Neural crest cell (in vitro differentiated cells): Measurements from ENCODE around the gene SLCO6A1. TPM values are rescaled to one million over a fixed set of nuclear protein-coding genes. Genes with fewer than 3 reads are reported as not detected.

Source experiments
- DNase-seq: peaks from one replicate; pipeline ENCODE4 v3.0.0; 2021; ENCODE audit warnings: low read depth, mixed read lengths, low spot score
- H3K27ac Mint-ChIP-seq: one replicate; pipeline ENCODE4 v1.8.0; 2021; ENCODE audit warnings: mild to moderate bottlenecking, mixed read lengths; ENCODE audit not compliant: unreplicated experiment
- H3K27me3 Mint-ChIP-seq: 2 replicates; pipeline ENCODE4 v1.8.0; 2021; ENCODE audit warnings: low read depth, mild to moderate bottlenecking, mixed read lengths
- H3K36me3 Mint-ChIP-seq: 2 replicates; pipeline ENCODE4 v1.8.0; 2021; ENCODE audit warnings: low read depth, mild to moderate bottlenecking, mixed read lengths
- H3K4me1 Mint-ChIP-seq: 2 replicates; pipeline ENCODE4 v1.8.0; 2021; ENCODE audit warnings: mixed read lengths
- H3K4me3 Mint-ChIP-seq: one replicate; pipeline ENCODE4 v1.8.0; 2021; ENCODE audit warnings: mild to moderate bottlenecking, mixed read lengths
- H3K9me3 Mint-ChIP-seq: 2 replicates; pipeline ENCODE4 v1.8.0; 2021; ENCODE audit warnings: mixed read lengths
- CTCF ChIP-seq: fragments of 200-600 bp; sonication (generic); conservative IDR thresholded peaks from 2 replicates; pipeline ENCODE4 v1.5.0; 2021; ENCODE audit warnings: antibody characterized with exemption, mild to moderate bottlenecking
- long read RNA-seq: library from polyadenylated mRNA; unstranded; transcript quantifications from one replicate; pipeline ENCODE4 v2.0.0, GENCODE V29; 2020
- total RNA-seq: library from RNA; stranded (reverse); gene quantifications from 2 replicates; pipeline ENCODE4 v1.2.1, GENCODE V29; 2021

Gene SLCO6A1, protein sequence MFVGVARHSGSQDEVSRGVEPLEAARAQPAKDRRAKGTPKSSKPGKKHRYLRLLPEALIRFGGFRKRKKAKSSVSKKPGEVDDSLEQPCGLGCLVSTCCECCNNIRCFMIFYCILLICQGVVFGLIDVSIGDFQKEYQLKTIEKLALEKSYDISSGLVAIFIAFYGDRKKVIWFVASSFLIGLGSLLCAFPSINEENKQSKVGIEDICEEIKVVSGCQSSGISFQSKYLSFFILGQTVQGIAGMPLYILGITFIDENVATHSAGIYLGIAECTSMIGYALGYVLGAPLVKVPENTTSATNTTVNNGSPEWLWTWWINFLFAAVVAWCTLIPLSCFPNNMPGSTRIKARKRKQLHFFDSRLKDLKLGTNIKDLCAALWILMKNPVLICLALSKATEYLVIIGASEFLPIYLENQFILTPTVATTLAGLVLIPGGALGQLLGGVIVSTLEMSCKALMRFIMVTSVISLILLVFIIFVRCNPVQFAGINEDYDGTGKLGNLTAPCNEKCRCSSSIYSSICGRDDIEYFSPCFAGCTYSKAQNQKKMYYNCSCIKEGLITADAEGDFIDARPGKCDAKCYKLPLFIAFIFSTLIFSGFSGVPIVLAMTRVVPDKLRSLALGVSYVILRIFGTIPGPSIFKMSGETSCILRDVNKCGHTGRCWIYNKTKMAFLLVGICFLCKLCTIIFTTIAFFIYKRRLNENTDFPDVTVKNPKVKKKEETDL
- total RNA-seq, result 3.9 and 4.4 TPM in 2 replicates
- long read RNA-seq, partial matches to known transcripts, result 2 of 9 reads
- long read RNA-seq, other reads (novel, unspliced or antisense), result 7 of 9 reads

DNA sequence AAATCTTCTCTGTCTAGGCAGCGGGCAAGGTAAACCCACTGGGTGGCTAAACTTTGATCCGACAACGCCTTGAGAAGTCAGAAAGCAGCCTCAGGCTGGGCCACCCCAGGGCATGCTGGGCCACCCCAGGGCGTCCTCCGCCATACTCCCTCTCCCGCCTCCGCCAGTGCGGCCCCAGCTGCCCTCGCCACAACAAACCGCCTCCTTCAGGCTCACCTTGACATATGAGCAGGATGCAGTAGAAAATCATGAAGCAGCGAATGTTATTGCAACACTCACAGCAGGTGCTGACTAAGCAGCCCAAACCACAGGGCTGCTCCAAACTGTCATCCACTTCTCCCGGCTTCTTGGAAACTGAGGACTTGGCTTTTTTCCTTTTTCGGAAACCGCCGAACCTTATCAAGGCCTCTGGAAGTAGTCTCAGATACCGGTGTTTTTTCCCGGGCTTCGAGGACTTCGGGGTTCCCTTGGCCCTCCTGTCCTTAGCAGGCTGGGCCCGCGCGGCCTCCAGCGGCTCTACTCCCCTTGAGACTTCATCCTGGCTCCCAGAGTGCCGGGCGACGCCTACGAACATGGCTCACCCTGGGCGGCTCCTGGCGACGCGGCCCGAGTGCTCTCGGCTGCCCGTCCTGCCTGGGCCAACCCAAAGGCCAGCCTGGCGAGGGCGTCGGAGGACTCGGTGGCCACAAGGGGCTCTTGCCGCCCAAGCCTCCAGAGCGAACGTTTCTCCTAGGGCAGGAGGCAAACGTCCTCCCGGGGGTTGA is at the start of gene SLCO6A1:
TSS of gene SLCO6A1 (minus strand) at position 731 of the 764 bp plus-strand sequence. CDS start at position 574, 157 bp downstream.
- no peak for TF ChIP-seq CTCF
- Mint-ChIP-seq H3K36me3 (peaks cover 4% of the 10 kb centered on the region), H3K4me3 (no peak within 1 kb of the TSS), H3K27ac (no peak within 1 kb of the TSS), H3K27me3 (no peaks in the 10 kb centered on the region), H3K9me3 (peaks cover 2% of the 10 kb centered on the region), H3K4me1 (peaks cover 5% of the 10 kb centered on the region)
- DNase-seq, result no peak

DNA sequence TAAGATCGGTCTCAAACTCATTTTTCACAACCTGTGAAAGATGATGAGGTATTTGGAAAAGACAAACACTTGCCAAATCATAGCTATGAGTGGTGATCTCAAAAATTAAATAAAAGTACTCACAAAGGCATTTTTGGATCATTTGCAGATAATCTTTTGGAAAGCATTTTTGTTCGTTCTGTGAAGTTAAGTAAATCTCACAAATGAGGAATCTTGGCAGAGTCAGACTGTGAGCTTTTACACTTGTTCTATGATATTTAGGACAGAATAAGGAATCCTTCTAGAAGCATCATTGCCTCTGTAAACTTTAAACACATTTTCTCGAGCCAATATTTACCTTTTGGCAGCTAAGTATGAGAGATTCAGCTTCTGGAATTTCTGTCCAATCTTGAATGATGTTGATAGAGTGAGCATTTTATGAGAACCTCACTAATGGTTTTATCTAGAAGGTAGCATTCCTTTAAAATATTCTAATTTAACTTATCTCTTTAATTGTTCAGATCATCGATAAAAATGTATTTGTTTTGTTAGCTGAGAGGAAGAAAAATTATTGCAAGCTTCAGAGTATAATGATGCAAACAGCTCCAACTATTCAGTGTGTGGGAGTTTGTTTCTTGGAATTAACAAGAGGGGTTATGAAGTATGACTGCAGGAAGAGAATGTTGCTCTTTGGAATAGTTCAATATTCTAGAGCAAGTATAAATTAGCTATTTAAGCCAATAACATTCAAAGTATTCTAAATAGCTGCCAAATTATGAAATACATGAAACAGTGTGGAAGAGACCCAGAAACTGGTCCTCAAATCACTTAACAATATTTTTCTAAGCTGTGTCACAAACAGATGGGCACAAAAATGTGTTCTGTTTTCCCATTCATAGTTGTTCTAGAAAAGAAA is 48.6 kb upstream of the SLCO6A1 start:
- peaks cover under 1% of the 10 kb centered on the region for H3K36me3 Mint-ChIP-seq

DNA sequence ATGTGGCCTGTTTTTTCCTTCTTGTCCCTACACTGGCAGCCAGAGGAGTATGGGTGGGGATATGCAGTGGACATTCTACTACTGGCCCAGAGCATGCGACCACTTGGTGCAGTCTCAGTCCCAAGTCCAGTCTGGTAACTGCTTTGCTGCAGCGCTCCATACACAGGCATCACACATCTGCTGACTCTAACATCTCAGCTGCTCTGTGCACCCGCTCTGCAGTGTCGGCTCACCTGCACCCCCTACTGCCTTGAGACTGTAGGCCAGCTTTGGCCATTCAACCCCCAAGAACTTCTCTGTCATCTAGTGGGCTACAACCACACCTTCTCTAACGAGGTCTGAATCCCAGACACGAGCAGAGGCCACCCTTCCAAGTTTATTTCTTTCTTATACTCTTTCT is 46.4 kb upstream of the SLCO6A1 start:
- Mint-ChIP-seq H3K27ac (no peak overlapping the region), H3K9me3 (peaks cover under 1% of the 10 kb centered on the region), H3K36me3 (peaks cover 3% of the 10 kb centered on the region), H3K4me1 (no peaks in the 10 kb centered on the region), H3K27me3 (no peaks in the 10 kb centered on the region), H3K4me3 (no peak overlapping the region)
- no peak for DNase-seq
- peak; percentile 46 for TF ChIP-seq CTCF

More for the DNA sequence above, 48.6 kb upstream of the SLCO6A1 start:
- no peak for DNase-seq
- no peaks in the 10 kb centered on the region for H3K27me3 Mint-ChIP-seq
- peaks cover 3% of the 10 kb centered on the region for H3K9me3 Mint-ChIP-seq
- H3K4me3 Mint-ChIP-seq, result no peak overlapping the region
- no peaks in the 10 kb centered on the region for H3K4me1 Mint-ChIP-seq
- TF ChIP-seq CTCF, result no peak
- no peak overlapping the region for H3K27ac Mint-ChIP-seq

- no peak for TF ChIP-seq CTCF
- Mint-ChIP-seq H3K27ac (no peak overlapping the region), H3K4me3 (no peak overlapping the region), H3K4me1 (no peaks in the 10 kb centered on the region), H3K36me3 (peaks cover 3% of the 10 kb centered on the region), H3K9me3 (no peaks in the 10 kb centered on the region), H3K27me3 (no peaks in the 10 kb centered on the region)
- no peak for DNase-seq
Measured at GRCh38 chr5:102542057-102542456, 43.3 kb upstream of the SLCO6A1 start.
